T-helper 1 cell treated with Interleukin-12 subunit alpha and Interleukin-12 subunit beta and Interleukin-4 antibody, amounts not matched to agents 30 ng/mL and 1 ng/mL, for 36 hours (primary cell): ENCODE data around the gene ATP8B4. TPM values are rescaled to one million over a fixed set of nuclear protein-coding genes. Genes with fewer than 3 reads are reported as not detected.

Experiments used
- intact Hi-C: fragments of 100-400 bp; cut with micrococcal nuclease; formaldehyde crosslinking; loops from one replicate; pipeline ENCODE4 v1.15.1; 2024
- total RNA-seq: library from RNA; stranded (reverse); gene quantifications from 2 replicates; pipeline ENCODE4 v1.2.3, GENCODE V29; 2022

ATP8B4 gene
- total RNA-seq, 1 donor from 2014 or later, result 51.8 TPM

- intact Hi-C loops, result no loop called here
These were observed 287.6 kb downstream of the ATP8B4 start for GRCh38 chr15:49831206-49831965.

- intact Hi-C loops, result no loop called here
These were observed 288.6 kb downstream of the ATP8B4 start for GRCh38 chr15:49830391-49830790.

- intact Hi-C loops, result no loop called here
These were observed 291.7 kb downstream of the ATP8B4 start for GRCh38 chr15:49827311-49827710.

GRCh38 chr15:49826640-49827234, 292.3 kb downstream of the ATP8B4 start:
- intact Hi-C loops, result no loop called here

- intact Hi-C loops, result no loop called here
These were observed 294.3 kb downstream of the ATP8B4 start for GRCh38 chr15:49824775-49825099.

GRCh38 chr15:49823987-49824774, 294.9 kb downstream of the ATP8B4 start:
- intact Hi-C loops, result no loop called here

- intact Hi-C loops, result no loop called here
These were observed 301.9 kb downstream of the ATP8B4 start for GRCh38 chr15:49817100-49817499.

GRCh38 chr15:49815950-49816349, 303.1 kb downstream of the ATP8B4 start:
- intact Hi-C loops, result no loop called here

- intact Hi-C loops, result no loop called here
These were observed 303.5 kb downstream of the ATP8B4 start for GRCh38 chr15:49815526-49815925.

GRCh38 chr15:49814709-49815108, 304.3 kb downstream of the ATP8B4 start:
- intact Hi-C loops, result no loop called here

GRCh38 chr15:49813625-49814024, 305.4 kb downstream of the ATP8B4 start:
- intact Hi-C loops, result no loop called here

GRCh38 chr15:49810720-49811119, 308.3 kb downstream of the ATP8B4 start:
- intact Hi-C loops, result no loop called here

GRCh38 chr15:49809894-49810609, 309.0 kb downstream of the ATP8B4 start:
- intact Hi-C loops, result no loop called here

- intact Hi-C loops, result no loop called here
These were observed 310.7 kb downstream of the ATP8B4 start for GRCh38 chr15:49808341-49808740.

Other genes with a start within 250 kb of the ATP8B4 start
- 44.6 and 45.3 TPM in 2 replicates for gene SLC27A2, start 63.0 kb upstream of the ATP8B4 start, total RNA-seq
- 0.20 and 0.61 TPM in 2 replicates for gene HDC, start 146.5 kb upstream of the ATP8B4 start, total RNA-seq
- 50.4 and 50.8 TPM in 2 replicates for gene GABPB1, start 236.0 kb upstream of the ATP8B4 start, total RNA-seq